Muscle of arm (tissue), 12 donors: ENCODE data around the gene SMIM21. TPM values are rescaled to one million over a fixed set of nuclear protein-coding genes. Genes with fewer than 3 reads are reported as not detected.

Experiments used
- DNase-seq: peaks from one replicate; pipeline ENCODE4 v3.0.0-alpha.2; 2013
- polyA plus RNA-seq, 12 donors: library from polyadenylated mRNA; unstranded; fragments of 120-200 nt; gene quantifications; one replicate each; pipeline ENCODE4 v1.2.1, GENCODE V29; 2013; ENCODE audit not compliant: insufficient read length in 12 of 12

SMIM21 gene
- polyA plus RNA-seq, 12 donors: not detected

DNA sequence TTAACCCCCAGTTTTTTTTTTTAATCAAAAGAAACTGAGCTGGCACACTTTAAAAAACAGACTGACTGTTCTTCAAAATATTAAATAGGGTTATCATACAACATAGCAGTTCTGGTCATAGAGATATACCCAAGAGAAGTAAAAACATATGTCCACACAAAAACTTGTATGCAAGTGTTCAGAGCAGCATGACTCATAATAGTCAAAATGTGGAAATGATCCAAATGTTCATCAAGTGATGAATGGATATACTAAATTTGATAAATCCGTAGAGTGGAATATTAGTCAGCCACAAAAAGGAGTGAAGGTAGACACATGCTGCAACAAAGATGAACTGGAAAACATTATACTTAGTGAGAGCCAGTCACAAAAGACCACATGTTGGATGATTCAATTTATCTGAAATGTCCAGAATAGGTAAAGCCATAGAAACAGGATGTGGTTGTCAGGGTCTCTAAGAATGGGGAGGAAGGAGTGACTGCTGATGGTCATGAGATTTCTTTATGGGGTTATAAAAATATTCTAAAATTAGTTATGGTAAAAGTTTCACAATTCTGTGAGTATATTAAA, 5.1 kb downstream of the SMIM21 start:
- no peak for DNase-seq

DNA sequence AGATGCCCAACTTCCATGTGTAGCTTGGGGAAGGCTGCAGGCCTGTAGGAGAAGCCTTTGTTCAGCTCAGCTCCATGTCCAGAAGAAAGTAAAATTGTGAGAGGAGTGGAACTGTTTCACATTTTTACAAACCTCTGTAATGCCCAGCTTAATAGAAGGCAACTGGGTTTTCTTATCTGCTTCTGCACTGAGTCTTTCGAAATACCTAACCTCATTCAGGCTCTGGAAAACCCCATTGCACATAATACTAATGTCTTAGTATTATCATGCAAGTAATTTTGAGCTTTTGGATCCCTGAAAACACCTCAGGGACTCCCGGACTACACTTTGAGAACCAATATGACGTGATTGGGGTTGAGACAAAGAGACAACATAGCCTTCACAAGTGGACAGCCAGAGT, 5.8 kb downstream of the SMIM21 start:
- DNase-seq: no peak

DNA sequence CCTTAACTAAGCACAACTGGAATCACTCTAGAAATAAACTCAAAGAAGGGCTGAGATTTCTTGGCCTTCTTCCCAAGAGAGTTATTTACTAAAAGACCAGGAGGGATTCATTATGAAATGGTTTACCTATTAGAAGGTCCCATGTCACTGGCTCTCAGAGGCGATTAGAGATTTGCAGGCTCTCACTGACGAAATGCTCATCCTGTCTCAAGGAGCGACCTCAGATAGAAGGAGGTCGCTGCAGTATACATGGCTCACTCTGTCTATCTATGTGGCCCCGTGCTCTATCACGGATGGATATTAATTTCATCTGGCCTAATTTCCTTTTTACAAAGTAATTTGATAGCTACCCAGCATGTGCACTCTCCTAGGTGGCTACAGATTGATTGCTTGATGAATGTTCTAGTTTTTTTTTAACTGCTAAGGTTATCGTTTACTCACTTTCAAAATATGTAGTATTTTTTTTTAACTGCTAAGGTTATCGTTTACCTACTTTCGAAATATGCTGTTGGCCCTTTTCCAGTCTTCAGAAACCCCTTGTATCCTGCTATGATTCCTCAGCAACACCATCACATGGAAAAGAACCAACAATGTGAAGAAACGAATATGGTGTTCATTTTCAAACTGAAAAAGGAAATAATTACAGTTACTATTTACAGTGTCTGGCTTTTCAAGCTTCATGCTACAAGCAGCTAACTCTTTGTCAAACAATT, 9.1 kb downstream of the SMIM21 start:
- no peak for DNase-seq

DNA sequence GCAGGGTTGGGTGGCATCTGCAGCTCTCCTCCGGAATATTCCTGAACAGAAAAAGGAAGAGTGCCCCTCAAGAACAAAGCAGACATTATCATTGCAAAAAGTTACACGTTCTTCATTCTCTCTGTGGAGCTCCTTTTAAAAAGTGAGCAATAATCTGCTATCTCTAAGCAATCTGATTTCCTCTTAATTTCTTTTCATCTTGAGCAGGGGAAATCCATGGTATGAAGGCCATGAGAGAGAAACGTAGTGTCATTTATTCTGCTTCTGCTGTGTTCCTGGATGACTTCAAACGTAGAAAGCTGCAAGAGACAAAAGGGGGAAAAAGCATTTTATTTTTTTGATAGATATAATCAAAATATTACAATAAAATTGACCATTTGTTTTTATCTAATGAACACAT, 16.9 kb downstream of the SMIM21 start:
- no peak for DNase-seq

DNA sequence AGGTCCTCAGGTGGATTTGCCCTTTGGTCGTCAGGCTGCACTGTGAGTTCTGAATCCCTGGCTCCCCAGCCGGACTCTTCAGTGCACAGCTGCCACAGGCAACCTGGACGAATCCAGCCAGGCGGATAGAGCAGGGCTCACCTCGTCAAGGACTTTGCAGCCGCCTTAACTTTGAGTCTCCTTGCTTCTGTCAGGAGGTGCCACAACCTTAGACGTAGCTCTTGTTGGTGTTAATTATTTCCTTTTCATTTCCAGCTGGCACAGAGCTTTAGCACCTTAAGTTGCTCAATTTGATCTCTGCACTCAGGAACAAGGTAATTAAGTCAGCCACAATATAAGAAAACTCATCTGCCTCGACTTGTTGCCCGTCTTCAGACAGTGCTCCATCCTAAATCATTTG, 17.7 kb downstream of the SMIM21 start:
- DNase-seq: no peak

DNA sequence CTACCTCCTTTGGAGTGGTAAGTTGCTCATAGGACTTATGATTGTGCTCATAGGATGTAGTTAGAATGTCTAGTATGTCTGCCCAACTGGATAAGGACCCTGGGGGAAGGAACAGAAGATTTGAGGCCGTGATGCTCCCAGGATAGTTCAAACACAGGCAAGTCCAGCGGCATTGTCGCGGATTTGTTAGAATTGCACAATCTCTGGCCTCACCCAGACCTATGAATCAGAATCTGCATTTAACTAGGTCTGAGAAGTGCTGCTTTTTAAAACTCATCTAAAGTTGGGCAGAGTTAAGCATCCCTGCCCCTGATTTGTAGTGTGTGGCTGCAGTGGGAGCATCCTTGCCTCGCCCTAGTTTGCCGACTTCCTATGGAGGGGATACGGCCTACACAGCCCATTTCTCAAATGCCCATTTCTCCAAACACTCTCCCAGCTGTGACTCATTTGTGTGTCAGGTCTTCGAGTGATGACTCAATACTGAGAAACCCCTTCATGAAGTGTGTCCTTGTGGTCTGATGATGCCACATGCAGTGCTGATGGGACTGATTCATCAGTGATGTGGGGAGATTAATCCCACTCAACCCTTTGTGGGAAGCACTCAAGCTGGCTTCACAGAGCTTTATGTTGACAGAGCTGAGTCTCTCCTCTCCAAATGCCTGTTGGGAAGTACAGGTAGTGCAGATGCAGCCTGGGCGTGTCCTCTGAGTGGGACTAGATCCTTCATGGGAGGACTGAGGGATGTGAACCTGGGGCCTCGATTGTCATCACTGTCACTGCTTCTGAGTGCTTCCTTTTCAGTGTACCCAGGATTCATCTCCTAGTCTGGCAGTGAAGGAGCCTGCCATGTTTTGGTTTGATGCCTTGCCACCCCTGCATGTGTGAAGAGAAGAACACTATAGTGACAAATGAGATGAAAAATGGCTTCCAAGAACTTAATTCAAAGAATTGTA, 18.7 kb downstream of the SMIM21 start:
- DNase-seq: no peak

DNA sequence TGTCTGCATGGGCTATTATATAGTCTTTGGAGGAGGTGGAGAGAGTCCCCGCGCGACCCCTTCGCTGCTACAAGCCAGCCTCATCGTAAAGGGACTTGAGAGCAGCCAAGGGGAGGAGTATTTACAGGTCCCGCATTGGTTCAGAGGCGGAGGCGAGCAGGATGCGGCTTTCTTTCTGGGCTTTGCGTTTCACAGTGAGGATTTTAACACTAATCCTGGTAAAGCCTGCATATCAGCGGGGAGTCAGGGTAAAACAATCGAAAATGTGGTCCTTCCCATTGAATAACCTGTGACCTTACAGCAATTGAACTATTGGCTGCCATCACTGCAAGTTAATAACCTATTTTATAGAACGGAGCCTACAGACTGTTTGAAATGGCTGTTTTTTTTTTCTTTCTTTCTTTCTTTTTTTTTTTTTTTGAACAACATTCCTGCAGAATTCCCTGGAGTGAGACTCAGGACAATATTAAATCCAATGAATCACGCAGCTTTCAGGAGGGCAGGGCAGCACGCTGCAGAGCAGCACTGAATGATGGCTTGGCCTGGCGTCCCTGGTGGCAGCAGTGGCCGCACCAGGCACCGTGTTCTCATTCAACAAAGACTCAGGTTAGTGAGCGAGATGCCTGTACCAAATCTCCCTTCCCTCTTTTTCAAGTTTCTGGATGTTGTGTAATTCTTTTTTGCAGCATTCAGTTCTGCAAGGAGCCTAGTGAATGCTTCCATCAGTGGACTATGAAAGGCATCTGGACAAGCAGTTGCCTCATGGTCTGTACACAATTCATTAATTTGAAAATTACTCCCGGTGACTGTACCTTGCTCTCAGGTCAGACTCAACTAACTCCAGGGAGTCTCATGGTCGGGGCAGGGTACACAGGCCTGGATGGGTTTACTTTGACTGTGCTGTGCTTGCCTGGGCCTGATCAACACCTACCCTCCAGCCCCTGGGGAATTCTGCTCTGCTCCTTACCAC, 19.8 kb downstream of the SMIM21 start:
- DNase-seq: no peak

DNA sequence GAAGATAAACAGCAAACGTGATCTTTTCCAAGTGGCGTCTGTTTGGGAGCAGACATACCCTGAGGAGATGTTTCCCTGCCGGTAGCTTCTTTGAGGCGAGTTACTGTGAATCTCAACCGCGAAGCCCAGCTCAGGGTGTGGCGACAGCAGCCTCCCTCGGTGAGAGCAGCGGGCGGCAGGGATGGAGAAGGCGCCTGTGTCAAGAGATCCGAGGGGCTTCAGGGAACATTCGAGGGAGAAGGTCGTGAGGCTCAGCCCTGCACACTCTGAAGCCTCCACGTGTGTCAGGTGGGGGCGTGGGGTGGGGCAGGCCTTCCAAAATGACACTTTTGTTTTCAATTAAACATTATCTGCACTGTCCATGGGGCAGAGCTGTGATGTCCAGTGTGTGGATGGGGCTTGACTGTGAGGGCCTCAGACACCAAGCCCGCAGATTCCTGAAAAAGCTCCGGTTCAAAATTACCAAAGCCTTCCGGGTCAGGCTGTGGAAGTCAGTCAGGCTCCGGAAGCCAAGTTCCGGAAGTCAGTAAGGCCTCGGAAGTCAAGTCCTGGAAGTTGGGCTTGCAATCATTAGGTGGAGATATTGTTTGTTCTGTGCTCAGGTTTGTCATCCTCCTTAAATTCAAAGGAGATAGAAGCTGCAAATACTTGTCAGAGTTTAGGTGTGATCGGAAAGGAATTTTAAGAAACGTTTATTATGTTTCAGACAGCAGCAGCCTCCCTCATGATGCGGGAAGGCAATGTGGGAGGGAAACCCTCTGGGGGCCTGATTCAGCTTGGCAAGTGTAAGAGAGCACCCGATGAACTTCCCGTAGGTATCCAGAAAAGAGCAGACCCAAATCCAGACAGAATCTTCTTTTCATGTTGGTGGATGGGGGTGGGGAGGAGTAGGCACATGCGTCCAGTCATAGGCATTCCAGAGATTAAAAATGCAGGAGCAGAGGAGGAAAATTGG, 20.7 kb downstream of the SMIM21 start:
- DNase-seq: no peak

DNA sequence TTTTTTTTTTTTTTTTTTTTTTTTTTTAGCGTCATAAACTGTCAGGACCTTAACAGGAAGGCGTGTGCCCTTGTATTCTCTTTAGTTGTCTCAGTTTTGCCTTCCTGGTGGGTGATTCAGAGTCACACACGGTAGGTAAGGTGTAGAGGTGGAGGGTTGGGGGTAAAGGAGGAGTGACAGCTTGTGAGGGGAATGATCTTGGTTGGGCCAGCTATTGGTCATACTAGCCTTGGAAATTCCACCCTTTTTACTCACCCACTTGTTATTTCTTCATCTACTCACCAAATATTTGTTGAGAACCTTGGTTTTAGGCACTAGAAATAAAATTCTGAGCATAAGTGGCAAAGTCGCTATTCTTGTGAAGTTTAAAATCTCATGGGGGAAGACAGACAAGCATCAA, 22.2 kb downstream of the SMIM21 start:
- DNase-seq: no peak

DNA sequence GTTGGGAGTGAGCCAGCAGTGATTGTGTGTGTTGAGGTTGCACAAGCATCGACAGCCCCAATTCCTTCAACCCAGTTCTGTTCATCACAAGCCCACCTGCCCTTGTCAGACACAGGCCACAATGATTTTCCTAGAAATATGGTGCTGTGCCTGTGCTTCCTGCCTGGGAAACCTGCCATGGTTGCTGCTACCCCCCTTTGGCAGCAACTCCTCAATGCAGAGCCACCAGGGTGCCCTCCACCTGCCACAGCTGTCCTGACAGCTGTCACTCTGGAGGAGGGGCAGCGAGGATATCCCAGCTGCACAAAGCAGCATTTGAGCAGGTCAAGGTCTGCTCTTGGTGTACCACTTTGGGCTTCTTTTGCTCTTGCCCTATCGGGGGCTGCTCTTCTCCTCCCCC, 27.1 kb downstream of the SMIM21 start:
- DNase-seq: no peak

DNA sequence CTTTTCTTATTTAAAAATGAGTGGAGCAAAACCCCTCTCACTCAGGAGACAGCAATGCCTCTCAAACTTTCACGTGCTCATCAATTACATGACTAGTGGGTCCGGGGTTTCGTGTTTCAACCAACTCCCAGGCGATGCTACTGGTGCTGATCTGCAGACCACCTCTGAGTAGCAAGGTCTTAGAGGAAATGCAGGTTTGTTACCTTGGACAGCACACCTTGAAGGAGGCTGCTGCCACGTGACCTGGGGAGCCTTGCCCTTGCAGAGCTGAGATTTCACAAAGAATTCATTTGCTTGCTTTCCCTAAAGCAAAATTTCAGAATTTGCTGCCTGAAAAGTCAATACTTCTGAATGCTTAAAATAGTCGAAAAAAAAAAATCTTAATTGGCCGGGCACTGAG, 32.4 kb downstream of the SMIM21 start:
- DNase-seq: no peak

DNA sequence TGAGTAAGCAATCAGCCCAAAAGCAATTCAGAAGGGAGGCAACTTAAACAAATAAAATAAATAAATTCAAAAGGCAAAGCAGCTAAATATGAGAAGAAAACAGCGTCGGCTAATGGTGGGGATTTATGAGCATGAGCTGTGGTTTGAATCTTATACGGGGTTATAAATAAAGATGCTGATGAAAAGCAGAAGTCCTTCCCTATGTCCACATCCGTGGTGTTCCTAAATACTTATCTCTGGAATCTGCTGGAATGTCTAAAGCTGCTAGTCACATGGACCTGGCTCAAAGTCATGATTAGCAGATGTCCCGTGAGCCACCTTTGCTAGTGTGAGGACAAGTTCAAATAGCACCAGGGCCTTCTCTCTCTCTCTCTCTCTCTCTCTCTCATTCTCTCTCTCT, 33.8 kb downstream of the SMIM21 start:
- DNase-seq: no peak

DNA sequence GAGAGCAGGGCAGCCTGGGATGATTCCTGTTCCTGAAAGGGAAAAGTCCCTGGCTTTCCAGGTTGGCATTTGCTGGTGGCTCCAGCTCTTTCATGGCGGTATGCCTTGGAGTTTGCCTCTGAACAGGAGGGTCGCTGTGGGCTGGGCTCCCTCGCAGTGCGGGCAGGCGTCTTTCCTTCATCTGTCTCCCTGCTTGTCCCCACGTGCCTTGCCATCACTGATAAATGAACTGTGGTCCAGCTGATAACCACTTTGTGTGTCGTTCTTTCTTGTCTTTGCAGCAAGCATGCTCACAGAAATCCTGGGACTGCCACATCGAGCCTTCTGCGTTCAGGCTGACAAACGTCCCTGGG, 35.3 kb downstream of the SMIM21 start:
- no peak for DNase-seq

DNA sequence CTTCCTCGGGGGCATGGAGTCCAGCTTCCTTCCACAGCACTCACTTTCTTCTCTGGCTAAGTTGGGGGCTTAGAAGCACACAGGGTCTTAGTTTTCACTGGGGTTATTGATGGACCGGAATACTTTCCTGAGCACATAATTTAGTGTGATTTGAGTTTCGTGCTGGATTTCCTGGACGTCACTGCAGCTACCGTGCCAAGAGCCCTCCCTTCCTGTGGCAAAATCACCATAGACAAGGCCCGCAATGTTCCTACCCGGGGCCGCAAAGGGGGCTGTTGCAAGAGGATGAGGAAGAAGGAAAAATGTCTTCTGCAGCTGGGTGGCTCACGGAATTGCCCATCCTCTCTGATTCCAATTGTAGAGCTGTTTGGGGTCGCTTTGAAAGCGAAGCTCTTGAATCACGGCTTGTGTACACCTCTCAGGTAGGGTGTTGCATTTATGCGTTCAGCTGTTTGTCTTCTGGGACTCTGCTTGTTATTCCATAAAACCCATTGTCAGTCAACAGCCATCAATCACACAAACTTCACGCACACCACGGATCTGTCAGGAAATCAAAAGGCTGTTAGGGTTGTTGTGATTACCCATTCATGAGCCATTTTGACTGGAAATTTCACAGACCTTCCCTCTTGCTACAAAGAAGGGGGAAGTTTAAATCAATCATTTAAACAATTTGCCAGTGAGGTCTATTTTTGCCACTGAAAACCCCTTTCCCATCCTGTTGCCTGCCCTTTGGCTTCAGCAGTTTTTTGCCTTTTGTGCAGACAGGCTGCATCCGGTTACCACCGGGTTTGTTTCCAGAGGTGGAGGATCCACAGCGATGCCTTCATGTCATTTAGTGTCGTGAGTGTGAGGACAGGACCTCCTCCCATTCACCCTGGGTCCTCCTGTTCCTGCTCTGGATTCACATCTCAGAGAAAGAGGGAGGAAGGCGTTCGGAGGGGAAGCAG, 36.0 kb downstream of the SMIM21 start:
- DNase-seq: no peak

DNA sequence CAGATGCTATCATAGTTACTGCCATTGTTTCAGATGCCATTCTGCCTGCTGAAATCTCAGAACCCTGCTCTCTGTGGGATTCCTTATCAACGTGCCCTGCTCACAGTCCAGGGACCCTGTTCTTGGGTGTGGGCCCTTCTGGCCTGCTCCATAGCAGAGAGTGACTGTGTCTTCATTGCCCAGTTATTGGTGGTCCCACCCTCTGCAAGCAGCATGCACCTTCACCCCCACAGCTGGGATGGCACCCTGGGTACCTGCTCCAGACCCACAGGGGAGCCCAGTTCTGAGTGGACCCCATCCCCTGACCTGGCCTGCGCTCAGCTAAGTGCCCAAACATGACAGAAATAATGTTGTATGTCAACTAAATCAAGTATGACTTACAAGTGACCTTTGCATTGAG, 36.6 kb downstream of the SMIM21 start:
- DNase-seq: no peak

DNA sequence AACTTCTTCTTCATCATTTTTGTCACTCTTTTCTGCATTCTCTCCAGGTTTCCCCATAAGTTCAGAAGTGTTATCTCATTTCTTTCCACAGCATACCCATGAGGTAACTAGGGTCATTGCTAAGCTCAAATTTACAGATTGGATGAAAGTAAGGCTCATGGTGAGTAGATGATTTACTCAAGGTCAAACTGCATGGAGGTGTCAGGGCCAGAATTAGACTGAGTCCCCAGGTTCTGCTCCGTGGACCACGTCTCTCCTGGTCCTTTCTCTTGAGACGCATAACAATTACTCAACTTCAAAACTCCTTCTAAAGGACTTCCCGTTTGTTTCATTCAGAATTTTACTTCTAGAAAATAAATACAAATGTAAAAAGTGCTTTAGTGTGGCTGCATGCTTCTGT, 43.4 kb downstream of the SMIM21 start:
- DNase-seq: no peak

DNA sequence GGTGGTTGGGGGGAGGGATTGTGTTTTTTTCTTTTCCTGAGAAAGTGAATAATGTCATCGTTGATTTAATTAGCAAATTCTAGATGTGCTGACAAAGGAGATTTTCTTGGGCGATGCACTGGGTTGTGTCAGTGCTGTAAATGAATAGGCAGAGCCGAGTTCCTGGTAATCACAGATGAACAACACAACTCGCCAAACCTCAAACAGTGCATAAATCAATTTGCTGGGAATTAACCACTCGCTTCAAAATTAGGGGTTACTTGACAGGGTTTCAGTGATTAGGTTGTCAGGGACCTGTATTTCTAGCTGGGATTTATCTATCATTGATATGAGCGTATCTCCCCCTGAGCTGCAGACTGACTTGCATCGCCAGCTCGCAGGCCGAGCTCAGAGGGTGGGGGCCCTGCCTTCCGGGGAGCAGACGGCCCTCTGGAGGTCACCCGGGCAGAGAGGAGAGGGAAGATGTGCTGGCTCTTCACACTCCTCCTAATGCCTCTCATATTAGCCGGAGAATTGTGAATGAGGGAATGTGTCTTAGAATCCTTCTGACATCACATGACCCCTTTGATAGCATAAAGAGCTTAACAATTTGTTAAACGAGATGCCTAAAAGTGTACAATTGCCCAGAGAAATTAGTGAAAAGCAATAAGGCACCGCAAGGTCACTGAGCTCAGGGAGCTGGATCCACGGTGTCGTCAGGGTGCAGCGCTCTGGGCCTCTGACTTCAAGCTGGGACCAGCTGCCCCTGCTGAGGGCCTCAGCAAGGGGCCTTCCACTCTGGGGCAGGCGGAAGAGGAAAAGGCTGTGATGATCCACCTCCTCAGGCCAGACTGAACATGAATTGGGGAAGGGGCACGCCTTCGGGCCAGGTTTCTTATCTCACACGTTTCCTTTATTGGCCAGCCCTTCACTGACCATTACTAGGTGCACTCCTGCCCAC, 48.9 kb downstream of the SMIM21 start:
- DNase-seq: no peak

DNA sequence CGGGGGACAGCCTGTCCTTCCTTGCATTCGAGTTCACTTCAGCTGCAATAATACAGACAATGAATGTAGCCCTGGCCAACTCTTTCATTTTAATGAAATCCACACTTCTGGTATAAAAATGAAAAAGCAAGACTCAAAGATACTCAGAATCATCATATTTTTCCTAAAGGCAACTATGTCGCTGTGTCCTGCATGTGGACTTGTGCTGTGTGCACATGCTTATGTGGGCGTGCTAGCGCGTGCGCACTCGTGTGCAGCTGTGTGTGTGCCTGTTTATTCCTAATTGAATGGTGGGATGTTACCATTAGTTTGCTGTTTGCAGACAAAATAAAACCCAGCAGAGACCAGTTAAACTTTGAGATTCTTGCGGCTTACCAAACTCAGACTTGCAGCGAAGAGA, 49.6 kb downstream of the SMIM21 start:
- DNase-seq: peak; percentile 22
